GM12878 (cell line): ENCODE results near the gene NEAT1. TPM values are rescaled to one million over a fixed set of nuclear protein-coding genes. Genes with fewer than 3 reads are reported as not detected.

Experiments
- ATAC-seq: fragments of 200-7000 bp; cut with Tn5 transposase; 3 replicates; pipeline ENCODE4 v1.9.1; 2020; ENCODE audit warnings: mild to moderate bottlenecking, moderate library complexity
- BruUV-seq: library from RNA; stranded (reverse); fragments of 400-500 nt; replicated peaks from 2 replicates; lab custom pipeline; 2021; lab: Mats Ljungman, UMichigan
- CTCF ChIA-PET: fragments of 300-600 bp; sonication (Branson Sonifier 250); formaldehyde crosslinking; extraction: SDS; loops from one replicate; lab custom pipeline; 2021; ENCODE audit warnings: inconsistent platforms; lab: Yijun Ruan, JAX
- POLR2A ChIA-PET: fragments of 350-600 bp; formaldehyde crosslinking; extraction: SDS; loops from one replicate; lab custom pipeline; 2021; ENCODE audit warnings: inconsistent platforms; lab: Charles Lee
- RAD21 ChIA-PET: fragments of 300-600 bp; sonication (Branson Sonifier 250); formaldehyde crosslinking; loops from one replicate; lab custom pipeline; 2023; ENCODE audit warnings: antibody characterized with exemption; ENCODE audit not compliant: unreplicated experiment; lab: Charles Lee
- SMC1A ChIA-PET: fragments of 300-600 bp; sonication (Branson Sonifier 250); formaldehyde crosslinking; loops from one replicate; lab custom pipeline; 2023; ENCODE audit not compliant: unreplicated experiment, uncharacterized antibody; lab: Charles Lee
- DNase-seq: peaks from one replicate; pipeline ENCODE4 v3.0.0-alpha.2; 2011; ENCODE audit warnings: low read depth, low spot score
- FAIRE-seq: peaks from 3 replicates; lab custom pipeline; 2011; peaks lifted over from hg19 to GRCh38; lab: Jason Lieb, UNC
- H2AFZ ChIP-seq: 2 replicates; pipeline ENCODE4 v1.6.0; 2011; ENCODE audit warnings: low read depth, low read length, control low read depth; ENCODE audit not compliant: control insufficient read depth
- H3K27ac ChIP-seq: 2 replicates; pipeline ENCODE4 v1.5.1; 2011; ENCODE audit warnings: control low read depth; ENCODE audit not compliant: control insufficient read depth, insufficient read depth
- H3K27me3 ChIP-seq, 2 experiments: replicated peaks in 1 of 2; 2 replicates each; pipeline versions ENCODE4 v1.6.0 to v1.6.1; 2011; ENCODE audit warnings: low read length in 1 of 2; ENCODE audit not compliant: control insufficient read depth in 2 of 2, insufficient read depth in 2 of 2
- H3K36me3 ChIP-seq, 2 experiments: 2 replicates each; pipeline ENCODE4 v1.5.1; 2011; ENCODE audit warnings: low read length in 1 of 2; ENCODE audit not compliant: control insufficient read depth in 2 of 2, insufficient read depth in 2 of 2
- H3K4me1 ChIP-seq: 2 replicates; pipeline ENCODE4 v1.6.1; 2011; ENCODE audit warnings: mild to moderate bottlenecking, low read length, moderate library complexity, mixed read lengths; ENCODE audit not compliant: control insufficient read depth, insufficient read depth
- H3K4me2 ChIP-seq: 2 replicates; pipeline ENCODE4 v1.6.0; 2011; ENCODE audit warnings: control low read depth; ENCODE audit not compliant: control insufficient read depth, insufficient read depth
- H3K4me3 ChIP-seq: fragments of 200-600 bp; sonication (generic); 2 replicates; pipeline ENCODE4 v1.5.1; 2016
- H3K79me2 ChIP-seq: 2 replicates; pipeline ENCODE4 v1.6.0; 2011; ENCODE audit warnings: low read length; ENCODE audit not compliant: control insufficient read depth, insufficient read depth
- H3K9ac ChIP-seq: 2 replicates; pipeline ENCODE4 v1.8.0; 2011; ENCODE audit warnings: low read length, control low read depth, mixed read lengths; ENCODE audit not compliant: control insufficient read depth, insufficient read depth
- H3K9me3 ChIP-seq: replicated peaks from 3 replicates; pipeline ENCODE4 v1.5.1; 2011; ENCODE audit warnings: mild to moderate bottlenecking, low read length; ENCODE audit not compliant: control insufficient read depth, insufficient read depth
- H4K20me1 ChIP-seq: 2 replicates; pipeline ENCODE4 v1.6.0; 2011; ENCODE audit not compliant: control insufficient read depth, insufficient read depth
- CTCF ChIP-seq, 3 experiments: IDR thresholded peaks in 2 of 3; conservative IDR thresholded peaks in 1 of 3; 2 replicates each; pipeline ENCODE4 v1.5.1; 2011; ENCODE audit warnings: low read depth in 3 of 3, low read length in 3 of 3, mild to moderate bottlenecking in 3 of 3, control low read depth in 2 of 3, moderate library complexity in 2 of 3, inconsistent platforms in 1 of 3, mixed read lengths in 1 of 3; ENCODE audit not compliant: control insufficient read depth in 2 of 3, insufficient read depth in 1 of 3; ENCODE audit errors: extremely low read depth in 1 of 3
- EED ChIP-seq: sonication (generic); IDR thresholded peaks from 2 replicates; pipeline ENCODE4 v1.6.1; 2016; ENCODE audit warnings: antibody characterized with exemption, low read depth
- IKZF1 ChIP-seq: fragments of 450-650 bp; conservative IDR thresholded peaks from 2 replicates; pipeline ENCODE4 v1.6.1; 2017; ENCODE audit warnings: antibody characterized with exemption, mild to moderate bottlenecking
- RAD21 ChIP-seq: IDR thresholded peaks from 2 replicates; pipeline ENCODE4 v1.6.1; 2011; ENCODE audit warnings: mild to moderate bottlenecking, low read depth, low read length, moderate library complexity; ENCODE audit not compliant: insufficient read depth
- SMC3 ChIP-seq: IDR thresholded peaks from 2 replicates; pipeline ENCODE4 v1.6.1; 2011; ENCODE audit warnings: low read length, improper control_type of control experiment, borderline replicate concordance
- ZNF592 ChIP-seq: fragments of 450-650 bp; IDR thresholded peaks from 2 replicates; pipeline ENCODE4 v1.6.1; 2017; ENCODE audit warnings: mild to moderate bottlenecking, moderate library complexity
- ZNF622 ChIP-seq: fragments of 450-650 bp; IDR thresholded peaks from 2 replicates; pipeline ENCODE4 v1.6.1; 2017; ENCODE audit warnings: mild to moderate bottlenecking, inconsistent platforms
- WGBS: methylation state at CpG from one replicate; pipeline ENCODE4 v1.1.6; 2016; ENCODE audit warnings: low lambda C conversion rate; ENCODE audit not compliant: insufficient replicate concordance, insufficient coverage; ENCODE audit errors: missing lambda C conversion rate; 5-methylcytosine and 5-hydroxymethylcytosine counted together
- in situ Hi-C: fragments of 300-500 bp; cut with MboI; formaldehyde crosslinking; loops from 9 replicates; pipeline ENCODE4 v1.14.3; 2018; ENCODE audit warnings: mixed read lengths
- intact Hi-C: fragments of 100-400 bp; cut with micrococcal nuclease; formaldehyde crosslinking; loops from one replicate; pipeline ENCODE4 v1.14.2; 2022; ENCODE audit not compliant: unreplicated experiment
- polyA plus RNA-seq, 11 experiments: library from polyadenylated mRNA; depleted of rRNA in 4 of 11; unstranded in 6 of 11; stranded (reverse) in 5 of 11; fragments of >200 nt; fragmentation: Nextera tagmentation in 4 of 11; fragmentation: Illumina TruSeq in 1 of 11; extraction: Ambion mirVana in 4 of 11; extraction: Trizol in 1 of 11; gene quantifications; 1 replicate in 1 of 11; 2 replicates in 10 of 11; pipeline versions ENCODE4 v1.2.1 to v1.2.3, GENCODE V29; 2011 to 2016; ENCODE audit warnings: inconsistent platforms in 2 of 11, missing spikeins in 2 of 11, low read depth in 1 of 11
- total RNA-seq, 4 experiments: library from RNA; depleted of rRNA in 3 of 4; stranded (reverse); fragments of >200 nt in 3 of 4; fragmentation: Illumina TruSeq in 1 of 4; extraction: Trizol in 1 of 4; gene quantifications; 2 replicates each; pipeline versions ENCODE4 v1.2.1 to v1.2.3, GENCODE V29; 2013 to 2021

The NEAT1 gene
- total and polyA plus RNA-seq, 10 of the 15 experiments (the other 5 are each of a cell fraction or from before 2014, with no cell fraction given): 13.6 to 328 (median 69.4) TPM

GRCh38 chr11:65479184-65480145 is 56.9 kb downstream of the NEAT1 start:
- H3K27me3 ChIP-seq: no peaks in the 10 kb centered on the region
- H3K4me2 ChIP-seq: no peak overlapping the region
- ATAC-seq: 0 out of 3 replicates have a peak, but pooled peaks have one; percentile 6
- H2AFZ ChIP-seq: no peak overlapping the region
- peaks cover 25% of the 10 kb centered on the region for H3K79me2 ChIP-seq
- no peak for FAIRE-seq
- no peaks in the 10 kb centered on the region for H4K20me1 ChIP-seq
- H3K9ac ChIP-seq: no peak overlapping the region
- no peaks in the 10 kb centered on the region for H3K9me3 ChIP-seq
- ChIA-PET POLR2A (interaction anchor here (0.8 to 8.0 kb wide), 10 partner anchors 9 to 67 kb away, joined by 3 to 429 read pairs (median 4); partner anchors contain the start of genes MALAT1 and NEAT1), CTCF (interaction anchor here (0.7 to 14.2 kb wide), 11 partner anchors 8 to 466 kb away, joined by 3 to 728 read pairs (median 4); partner anchors contain the start of genes ARL2 and MALAT1), SMC1A (interaction anchor here (0.9 to 13.3 kb wide), 5 partner anchors 7 to 63 kb away, joined by 5 to 481 read pairs (median 27); partner anchors contain the start of gene MALAT1), RAD21 (interaction anchor here (0.7 to 6.4 kb wide), 8 partner anchors 8 to 150 kb away, joined by 3 to 208 read pairs (median 9); partner anchors contain the start of gene MALAT1)
- no peak overlapping the region for H3K4me3 ChIP-seq
- 70% methylated on average over 11 of the region's 11 CpGs for WGBS
- in situ Hi-C loops (no loop called here), intact Hi-C loops (no loop called here)
- no TSS peak for BruUV-seq
- no peak overlapping the region for H3K27ac ChIP-seq
- H3K36me3 ChIP-seq: no peaks in the 10 kb centered on the region
- peak; percentile 46 for TF ChIP-seq RAD21
- TF ChIP-seq SMC3: peak; percentile 32; the same call in 1 of the 2 replicates
- no peak for TF ChIP-seq ZNF592
- TF ChIP-seq EED: 0 out of 2 replicates have a peak, but pooled peaks have one; percentile 21
- TF ChIP-seq ZNF622: no peak
- peak; percentile 21 to 47 (median 28); a peak in 4 of 6 replicates for TF ChIP-seq CTCF (IDR thresholded peaks at IDR 0.05 in 2 of 3, conservative IDR thresholded peaks at IDR 0.05 in 1 of 3; ENCODE audit: control insufficient read depth in 2 of 3, extremely low read depth in 1 of 3, insufficient read depth in 1 of 3, low read depth in 3 of 3, low read length in 3 of 3)
- peak; percentile 45 for TF ChIP-seq IKZF1
- DNase-seq: no peak
- peaks cover 19% of the 10 kb centered on the region for H3K4me1 ChIP-seq
